GM23248 (cell line): ENCODE data around the gene TXNRD2.

ENCODE experiments used
- EZH2 ChIP-seq: fragments of 200-600 bp; sonication (generic); IDR thresholded peaks from 2 replicates; pipeline ENCODE4 v1.6.1; 2018; ENCODE audit warnings: antibody characterized with exemption, mild to moderate bottlenecking; ENCODE audit not compliant: insufficient read depth, poor library complexity, severe bottlenecking
- EZH2phosphoT487 ChIP-seq: fragments of 200-600 bp; sonication (generic); IDR thresholded peaks from 2 replicates; pipeline ENCODE4 v1.6.1; 2018; ENCODE audit warnings: antibody characterized with exemption, moderate library complexity, mild to moderate bottlenecking, low read depth; ENCODE audit not compliant: insufficient read depth

DNA sequence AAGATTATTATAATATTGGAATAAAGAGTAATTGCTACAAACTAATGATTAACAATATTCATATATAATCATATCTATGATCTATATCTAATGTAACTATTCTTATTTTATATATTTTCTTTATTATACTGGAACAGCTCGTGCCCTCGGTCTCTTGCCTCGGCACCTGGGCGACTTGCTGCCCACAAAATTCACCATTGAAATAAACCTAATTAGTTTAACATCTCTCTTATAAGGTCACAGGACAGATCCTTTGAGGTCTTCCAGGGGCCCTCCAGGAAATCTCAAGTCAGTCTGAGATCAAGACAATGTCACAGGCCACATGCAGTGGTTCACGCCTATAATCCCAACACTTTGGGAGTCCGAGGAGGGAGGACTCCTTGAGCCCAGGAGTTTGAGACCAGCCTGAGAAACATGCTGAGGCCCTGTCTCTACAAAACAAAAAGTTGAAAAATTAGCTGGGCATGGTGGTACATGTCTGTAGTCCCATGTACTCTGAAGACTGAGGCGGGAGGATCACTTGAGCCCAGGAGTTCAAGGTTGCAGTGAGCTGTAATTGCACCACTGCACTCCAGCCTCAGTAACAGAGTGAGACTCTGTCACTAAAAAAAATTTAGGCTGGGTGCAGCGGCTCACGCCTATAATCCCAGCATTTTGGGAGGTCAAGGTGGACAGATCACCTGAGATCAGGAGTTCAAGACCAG is 6.6 kb upstream of the TXNRD2 start:
- TF ChIP-seq EZH2phosphoT487, result no peak
- TF ChIP-seq EZH2, result no peak
